T-helper 9 cell (primary cell): ENCODE measurements around the gene HS3ST3B1.

Experiments
- DNase-seq: peaks from one replicate; pipeline ENCODE4 v3.0.0-alpha.2; 2020

Gene HS3ST3B1

DNA sequence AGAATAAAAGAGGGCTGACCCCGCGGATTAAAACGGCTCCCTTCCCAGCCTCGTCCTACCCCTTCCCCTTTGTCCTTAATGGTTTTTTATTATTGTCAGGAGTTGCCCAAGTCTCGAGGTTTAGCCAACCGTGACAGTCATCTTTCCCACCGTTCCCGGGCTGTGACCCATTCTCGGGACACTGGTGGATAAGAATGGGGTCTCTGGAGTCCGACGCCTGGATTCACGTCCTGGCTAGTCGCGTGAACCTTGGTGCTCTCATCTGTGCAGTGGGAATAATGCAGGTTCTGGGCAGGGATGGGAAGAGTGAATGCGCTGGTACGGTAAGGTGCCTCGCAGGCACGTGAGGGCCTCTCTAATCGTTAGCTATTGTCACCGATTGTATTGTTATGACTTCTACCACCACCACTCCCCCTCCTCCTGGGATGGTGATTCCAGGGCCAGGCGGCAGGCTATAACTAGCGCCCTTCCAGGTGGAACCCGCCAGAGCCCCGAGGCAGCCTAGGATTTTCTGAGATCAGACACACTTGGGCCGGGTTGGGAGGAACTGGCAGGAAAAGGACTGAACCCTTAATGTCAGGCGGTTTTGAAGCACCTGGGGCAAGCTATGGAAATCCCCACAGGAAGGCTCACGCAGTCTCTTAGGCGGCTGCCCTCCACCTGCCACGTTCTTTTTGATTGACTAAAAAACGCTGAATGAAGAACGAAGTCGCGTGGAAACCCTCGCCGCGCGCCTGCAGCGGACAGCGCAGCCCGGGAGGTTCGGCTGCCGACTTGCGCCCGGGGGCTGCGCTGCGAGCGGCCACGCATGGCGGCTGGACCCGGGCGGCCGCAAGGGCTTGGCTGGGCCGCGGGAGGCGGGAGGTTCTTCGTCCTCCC is 2.7 kb downstream of the HS3ST3B1 start:
- DNase-seq = no peak

DNA sequence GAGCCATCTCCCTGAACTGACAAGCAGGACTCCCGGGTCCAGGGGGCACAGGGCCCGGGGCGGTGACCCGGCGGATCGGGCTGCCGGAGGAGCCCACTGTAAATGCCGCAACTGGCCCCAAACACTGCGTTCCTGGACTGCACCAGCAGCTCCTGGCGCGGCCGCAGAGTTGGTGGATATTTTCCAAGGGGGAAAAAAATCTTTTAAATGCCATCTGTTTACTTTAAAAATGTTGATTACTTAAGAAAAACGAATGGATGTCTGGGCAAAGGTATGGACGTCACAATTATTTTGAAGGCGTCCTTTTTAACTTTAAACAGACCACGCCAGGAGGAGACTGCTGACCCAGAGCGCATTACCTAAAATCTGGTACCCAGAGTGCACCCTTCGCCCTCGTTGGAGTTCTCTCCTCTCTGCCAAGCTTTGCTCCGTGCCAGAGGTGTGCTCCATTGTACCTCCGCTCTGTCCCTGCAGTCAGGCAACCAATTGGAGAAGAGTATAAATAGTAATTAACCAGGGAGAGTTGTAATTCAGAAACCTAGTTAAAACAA is 3.4 kb downstream of the HS3ST3B1 start:
- DNase-seq = no peak

GRCh38 chr17:14304773-14305517 is 4.1 kb downstream of the HS3ST3B1 start:
- no peak for DNase-seq

DNA sequence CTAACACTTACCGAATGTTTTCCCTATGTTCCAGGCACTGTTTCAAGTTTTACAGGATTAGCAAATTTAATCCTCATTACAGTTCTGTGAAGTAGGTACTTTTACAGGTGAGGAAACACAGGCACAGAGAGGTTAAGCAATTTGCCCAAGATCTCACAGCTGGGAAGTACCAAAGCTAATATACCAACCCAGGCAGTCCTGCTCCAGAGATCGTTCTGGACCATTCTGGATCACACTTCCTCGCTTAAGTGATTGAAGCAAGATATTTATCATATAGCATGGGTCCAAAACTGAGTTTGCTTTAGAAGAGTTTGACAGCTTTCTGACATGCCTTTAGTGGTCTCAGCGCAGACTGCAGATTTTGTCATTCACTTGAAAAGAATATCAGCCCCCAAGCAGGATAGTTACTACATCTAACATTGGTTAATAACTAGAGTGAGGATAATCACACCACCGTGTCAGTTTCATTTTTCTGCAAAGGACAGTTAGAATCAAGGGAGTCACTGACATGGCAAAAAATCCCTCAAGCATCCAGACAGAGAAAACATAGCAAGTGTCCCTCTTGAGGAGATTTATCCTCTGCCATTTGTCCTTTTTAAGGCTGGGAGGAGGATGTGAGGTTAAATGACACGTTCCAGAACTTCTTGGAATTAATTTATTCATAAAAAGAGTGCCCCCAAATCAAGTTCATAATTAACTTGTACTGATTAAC is 5.1 kb downstream of the HS3ST3B1 start:
- no peak for DNase-seq

- no peak for DNase-seq
Observed at GRCh38 chr17:14306596-14306995, 5.7 kb downstream of the HS3ST3B1 start.

DNA sequence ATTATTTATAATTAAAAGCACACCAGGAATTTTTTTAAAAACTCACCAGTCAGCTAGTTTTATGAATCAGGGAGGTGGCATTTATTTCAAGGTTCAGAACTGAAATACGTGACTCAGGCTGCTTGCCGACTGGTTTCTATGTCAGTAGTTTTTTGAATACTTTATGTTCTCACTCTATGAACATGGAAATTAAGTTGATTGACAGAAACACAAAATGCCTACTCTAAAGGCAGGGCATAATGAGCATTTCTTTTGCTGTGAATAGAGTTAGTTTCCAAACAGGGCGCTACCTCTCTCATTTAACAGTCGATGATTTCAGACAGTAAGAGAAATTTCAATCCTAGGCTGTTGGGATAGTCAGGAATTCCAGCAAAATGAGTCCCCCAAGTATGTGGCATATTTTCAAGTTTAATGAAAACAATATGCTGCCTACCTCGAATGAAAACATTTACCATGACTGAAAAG is 6.7 kb downstream of the HS3ST3B1 start:
- no peak for DNase-seq

GRCh38 chr17:14308636-14308964 is 7.7 kb downstream of the HS3ST3B1 start:
- no peak for DNase-seq

- peak; percentile 90 for DNase-seq
Observed at GRCh38 chr17:14308965-14309879, 8.3 kb downstream of the HS3ST3B1 start.

DNA sequence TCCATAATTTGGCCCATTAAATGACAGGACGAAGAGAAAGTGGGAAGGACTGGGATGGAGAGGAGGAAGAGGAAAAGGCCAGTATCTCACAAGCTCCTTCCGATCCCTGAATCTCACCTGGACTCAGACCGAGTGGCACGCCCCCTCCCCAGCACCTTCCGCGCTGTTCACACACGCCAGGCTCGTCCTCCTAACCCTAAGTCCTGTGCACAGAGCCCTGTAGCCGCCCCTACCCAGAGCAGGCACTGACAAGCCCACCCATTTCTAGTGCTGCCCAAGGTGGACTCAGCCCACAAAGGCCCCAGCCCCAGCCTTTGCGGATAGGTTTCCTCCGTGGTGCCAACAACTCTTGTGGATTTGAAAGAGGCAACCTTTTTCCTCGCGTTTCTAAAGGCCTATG is 9.2 kb downstream of the HS3ST3B1 start:
- no peak for DNase-seq

- no peak for DNase-seq
Observed at GRCh38 chr17:14310605-14311004, 9.7 kb downstream of the HS3ST3B1 start.

DNA sequence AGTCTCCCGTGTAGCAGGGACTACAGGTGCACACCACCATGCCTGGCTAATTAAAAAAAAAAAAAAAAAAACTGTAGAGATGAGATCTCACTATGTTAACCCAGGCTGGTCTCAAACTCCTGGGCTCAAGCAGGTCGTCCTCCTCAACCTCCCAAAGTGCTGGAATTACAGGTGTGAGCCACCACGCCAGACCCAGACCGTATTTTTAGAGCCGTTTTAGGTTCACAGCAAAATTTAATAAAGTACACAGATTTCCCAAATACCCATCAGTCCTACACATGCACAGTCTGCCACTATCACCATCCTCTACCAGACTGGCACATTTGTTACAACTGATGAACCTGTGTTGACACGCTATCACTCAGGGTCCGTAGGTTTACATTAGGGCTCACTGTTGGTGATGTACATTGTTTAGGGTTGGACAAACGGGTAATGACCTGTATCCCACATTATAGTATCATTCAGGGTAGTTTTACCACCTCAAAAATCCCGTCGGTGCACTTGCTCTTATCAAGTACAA is 10.4 kb downstream of the HS3ST3B1 start:
- no peak for DNase-seq

DNA sequence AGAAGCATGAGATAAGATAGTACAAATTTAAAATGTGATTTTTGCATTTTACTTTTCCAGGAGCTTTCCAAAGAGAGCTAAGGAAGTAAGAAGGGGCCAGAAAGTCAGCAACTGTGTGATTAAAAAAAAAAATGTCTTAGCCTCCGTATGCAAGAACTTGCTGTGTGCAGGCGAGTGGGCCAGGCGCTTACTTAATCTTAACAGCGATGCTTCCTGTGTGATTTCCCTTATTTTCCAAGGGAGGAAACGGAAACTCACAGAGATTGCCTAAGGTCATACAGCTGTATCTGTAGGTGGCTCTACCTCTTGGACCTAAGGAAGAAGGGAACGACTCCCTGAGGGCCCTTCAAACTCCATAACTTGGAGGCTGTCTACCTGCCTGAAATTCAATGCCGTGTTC is 11.1 kb downstream of the HS3ST3B1 start:
- no peak for DNase-seq

GRCh38 chr17:14312522-14312921 is 11.6 kb downstream of the HS3ST3B1 start:
- DNase-seq = no peak

GRCh38 chr17:14316126-14316832 is 15.4 kb downstream of the HS3ST3B1 start:
- DNase-seq = no peak

DNA sequence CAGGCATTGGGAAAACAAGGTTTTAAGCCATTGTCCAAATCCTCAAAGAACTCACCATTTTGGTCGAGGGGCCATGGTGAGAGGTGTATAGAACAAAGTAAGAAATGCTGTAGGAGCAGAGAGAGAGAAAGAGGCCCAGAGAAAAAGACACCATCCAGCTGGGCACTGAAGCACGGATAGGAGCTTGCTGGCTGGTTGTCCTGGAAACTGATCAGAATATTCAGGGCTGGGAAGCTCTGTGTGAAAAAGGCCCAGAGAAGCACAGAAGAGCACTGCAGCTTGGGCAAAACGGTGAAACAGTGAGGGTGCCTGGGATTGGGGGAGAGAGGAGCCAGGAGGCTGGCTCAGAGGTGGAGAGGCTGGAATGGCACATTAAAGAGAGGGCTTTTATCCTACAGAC is 16.5 kb downstream of the HS3ST3B1 start:
- DNase-seq = no peak

GRCh38 chr17:14318109-14318917 is 17.4 kb downstream of the HS3ST3B1 start:
- no peak for DNase-seq

GRCh38 chr17:14318918-14319205 is 18.0 kb downstream of the HS3ST3B1 start:
- DNase-seq = no peak

DNA sequence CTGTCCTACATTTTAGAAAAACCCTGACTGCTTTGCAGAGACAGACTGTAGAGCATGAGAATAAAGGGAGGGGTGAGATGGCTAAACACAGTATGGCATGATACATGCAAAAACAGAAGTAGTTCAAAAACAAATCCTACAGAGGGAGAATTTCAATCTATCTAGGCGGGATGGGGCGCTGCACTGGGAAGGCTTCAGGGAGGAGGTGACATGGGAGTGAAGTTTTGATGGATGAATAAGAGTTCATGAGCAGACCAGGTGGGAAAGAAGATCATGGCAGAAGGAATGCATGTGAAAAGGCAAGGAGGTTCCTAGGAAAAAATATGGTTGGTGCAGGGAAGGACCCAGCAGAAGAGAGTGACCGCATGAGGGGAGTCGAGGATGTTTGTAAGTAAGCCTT is 19.2 kb downstream of the HS3ST3B1 start:
- no peak for DNase-seq

GRCh38 chr17:14320734-14321475 is 20.0 kb downstream of the HS3ST3B1 start:
- no peak for DNase-seq

DNA sequence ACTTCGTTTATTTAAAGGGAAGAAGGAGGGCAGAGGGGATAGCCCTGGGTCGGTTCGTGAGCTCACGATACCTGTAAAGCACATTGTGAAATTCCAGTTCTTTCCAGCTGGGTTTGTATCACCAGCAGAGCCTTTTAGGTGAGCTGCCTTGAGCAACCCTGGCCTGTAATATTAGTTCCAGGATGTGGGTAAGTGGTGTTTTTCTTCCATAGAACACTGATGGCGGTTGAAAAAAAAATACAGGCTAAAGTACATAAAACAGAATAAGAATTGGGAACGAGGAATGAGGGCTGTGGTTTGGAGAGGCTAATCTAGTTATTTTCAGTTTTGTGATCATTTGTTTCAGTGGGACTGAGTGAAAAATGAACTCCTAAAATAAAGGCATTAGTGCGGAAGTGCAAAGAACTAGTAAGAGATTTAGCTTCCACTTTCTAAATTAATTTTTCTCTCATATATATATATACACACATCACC is 20.6 kb downstream of the HS3ST3B1 start:
- DNase-seq = no peak
